ENCODE data around the gene MYBL2. TPM values are rescaled to one million over a fixed set of nuclear protein-coding genes. Genes with fewer than 3 reads are reported as not detected.

MYBL2 gene
- polyA plus RNA-seq, 1 donor (not counting 4 experiments of a cell fraction or from before 2014, with no cell fraction given): 4.0 TPM

DNA sequence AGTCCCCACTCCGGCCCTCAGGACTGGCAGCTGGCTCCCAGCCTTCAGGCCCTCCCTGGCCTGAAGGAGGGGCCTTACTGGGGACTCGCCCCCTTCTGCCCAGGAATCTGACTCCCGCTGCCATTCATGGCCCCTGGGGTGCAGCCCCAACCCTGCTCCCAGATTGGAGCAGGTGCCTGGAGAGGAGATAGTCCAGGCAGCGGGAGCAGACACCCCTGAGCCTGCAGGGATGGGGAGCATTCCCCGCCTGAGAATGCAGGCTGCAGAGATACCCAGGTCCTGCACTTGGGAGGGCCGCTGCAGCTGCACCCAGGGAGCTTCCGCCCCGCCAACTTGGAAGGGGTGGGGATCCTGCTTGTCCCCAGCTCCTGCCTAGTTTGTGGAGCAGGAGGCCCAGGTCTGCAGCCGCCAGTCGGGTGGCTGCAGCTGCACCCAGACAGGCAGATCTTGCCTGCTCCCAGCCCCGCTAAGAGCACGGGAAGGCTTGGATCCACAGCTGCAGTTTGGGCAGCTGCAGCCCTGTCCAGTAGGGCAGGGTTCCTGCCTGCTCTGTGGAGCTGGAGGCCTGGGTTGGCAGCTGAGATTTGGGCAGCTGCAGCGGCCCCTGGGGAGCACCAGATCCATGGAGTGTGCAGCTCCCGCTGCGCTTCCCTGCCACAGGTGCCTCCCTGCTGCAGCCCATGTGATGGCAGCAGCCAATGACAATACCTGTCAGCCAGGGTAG is 54.7 kb downstream of the MYBL2 start:
- no peak overlapping the region for H3K4me2 ChIP-seq (ENCODE audit: control insufficient read depth, extremely low read depth, insufficient read depth, low read depth, low read length)
- dilution Hi-C loops (cut with MboI; ENCODE audit: extremely low pct_ligation_motif_present, low sequenced_read_pairs): no loop called here
- FAIRE-seq (no peak), DNase-seq (ENCODE audit: low read depth, low spot score) (no peak)
- TF ChIP-seq, protein P1, sequence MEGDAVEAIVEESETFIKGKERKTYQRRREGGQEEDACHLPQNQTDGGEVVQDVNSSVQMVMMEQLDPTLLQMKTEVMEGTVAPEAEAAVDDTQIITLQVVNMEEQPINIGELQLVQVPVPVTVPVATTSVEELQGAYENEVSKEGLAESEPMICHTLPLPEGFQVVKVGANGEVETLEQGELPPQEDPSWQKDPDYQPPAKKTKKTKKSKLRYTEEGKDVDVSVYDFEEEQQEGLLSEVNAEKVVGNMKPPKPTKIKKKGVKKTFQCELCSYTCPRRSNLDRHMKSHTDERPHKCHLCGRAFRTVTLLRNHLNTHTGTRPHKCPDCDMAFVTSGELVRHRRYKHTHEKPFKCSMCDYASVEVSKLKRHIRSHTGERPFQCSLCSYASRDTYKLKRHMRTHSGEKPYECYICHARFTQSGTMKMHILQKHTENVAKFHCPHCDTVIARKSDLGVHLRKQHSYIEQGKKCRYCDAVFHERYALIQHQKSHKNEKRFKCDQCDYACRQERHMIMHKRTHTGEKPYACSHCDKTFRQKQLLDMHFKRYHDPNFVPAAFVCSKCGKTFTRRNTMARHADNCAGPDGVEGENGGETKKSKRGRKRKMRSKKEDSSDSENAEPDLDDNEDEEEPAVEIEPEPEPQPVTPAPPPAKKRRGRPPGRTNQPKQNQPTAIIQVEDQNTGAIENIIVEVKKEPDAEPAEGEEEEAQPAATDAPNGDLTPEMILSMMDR (optimal IDR thresholded peaks at IDR 0.05 in 1 of 3, IDR thresholded peaks at IDR 0.05 in 1 of 3, conservative IDR thresholded peaks at IDR 0.05 in 1 of 3; ENCODE audit: extremely low read depth in 1 of 3, insufficient read depth in 2 of 3, low read length in 3 of 3): no peak
- no peak for TF ChIP-seq EZH2 (IDR thresholded peaks at IDR 0.05; ENCODE audit: low read length)
- H3K4me1 ChIP-seq (ENCODE audit: control insufficient read depth, extremely low read depth, insufficient read depth, low read length): peaks cover 12% of the 10 kb centered on the region
- H3K4me3 ChIP-seq (ENCODE audit: control insufficient read depth in 2 of 3, extremely low read depth in 1 of 3, insufficient read depth in 2 of 3, low read depth in 1 of 3, low read length in 3 of 3): no peak overlapping the region
- H2AFZ ChIP-seq (ENCODE audit: control insufficient read depth, low read length): peak overlapping the region; percentile 1
- H3K27ac ChIP-seq (ENCODE audit: control insufficient read depth, insufficient read depth, low read length): no peak overlapping the region
- no peaks in the 10 kb centered on the region for H3K79me2 ChIP-seq (ENCODE audit: control insufficient read depth, insufficient read depth, low read length)
- H3K9me3 ChIP-seq (ENCODE audit: control insufficient read depth, low read depth, low read length): no peaks in the 10 kb centered on the region
- H3K27me3 ChIP-seq (ENCODE audit: control insufficient read depth, extremely low read depth, insufficient read depth, low read length): peaks cover 3% of the 10 kb centered on the region
- no peaks in the 10 kb centered on the region for H4K20me1 ChIP-seq (ENCODE audit: control insufficient read depth, extremely low read depth, insufficient read depth, low read length)
- no peak overlapping the region for H3K9ac ChIP-seq (ENCODE audit: control insufficient read depth, extremely low read depth, insufficient read depth, low read length)
- no peaks in the 10 kb centered on the region for H3K36me3 ChIP-seq (ENCODE audit: control insufficient read depth in 2 of 2, extremely low read depth in 1 of 2, insufficient read depth in 2 of 2, low read length in 2 of 2)
- peaks cover 7% of the 10 kb centered on the region for H3K9me1 ChIP-seq (ENCODE audit: control insufficient read depth, extremely low read depth, insufficient read depth, low read length)

DNA sequence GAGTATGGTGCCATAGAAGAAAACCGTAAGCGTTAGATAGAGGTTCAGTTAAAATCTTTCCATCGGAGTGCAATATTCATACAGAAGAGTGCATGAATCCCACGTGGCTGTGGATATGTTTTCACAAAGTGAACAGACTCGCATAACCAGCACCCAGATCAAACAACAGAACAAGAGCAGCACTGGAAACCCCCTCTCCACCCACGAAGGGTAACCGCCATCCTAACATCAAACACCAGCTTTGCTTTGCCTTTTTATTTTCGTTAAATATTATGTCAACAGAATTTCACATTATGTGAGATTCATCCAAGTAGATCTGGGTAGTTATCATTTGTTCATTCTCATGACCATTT is 55.2 kb downstream of the MYBL2 start:
- Histone ChIP-seq H2AFZ (ENCODE audit: control insufficient read depth, low read length) (no peak overlapping the region), H3K4me2 (ENCODE audit: control insufficient read depth, extremely low read depth, insufficient read depth, low read depth, low read length) (no peak overlapping the region), H3K9ac (ENCODE audit: control insufficient read depth, extremely low read depth, insufficient read depth, low read length) (no peak overlapping the region), H3K4me3 (ENCODE audit: control insufficient read depth in 2 of 3, extremely low read depth in 1 of 3, insufficient read depth in 2 of 3, low read depth in 1 of 3, low read length in 3 of 3) (no peak overlapping the region), H3K79me2 (ENCODE audit: control insufficient read depth, insufficient read depth, low read length) (no peaks in the 10 kb centered on the region), H3K9me1 (ENCODE audit: control insufficient read depth, extremely low read depth, insufficient read depth, low read length) (peaks cover 3% of the 10 kb centered on the region), H3K36me3 (ENCODE audit: control insufficient read depth in 2 of 2, extremely low read depth in 1 of 2, insufficient read depth in 2 of 2, low read length in 2 of 2) (no peaks in the 10 kb centered on the region), H3K27ac (ENCODE audit: control insufficient read depth, insufficient read depth, low read length) (no peak overlapping the region), H3K9me3 (ENCODE audit: control insufficient read depth, low read depth, low read length) (no peaks in the 10 kb centered on the region), H3K4me1 (ENCODE audit: control insufficient read depth, extremely low read depth, insufficient read depth, low read length) (peaks cover 8% of the 10 kb centered on the region), H4K20me1 (ENCODE audit: control insufficient read depth, extremely low read depth, insufficient read depth, low read length) (no peaks in the 10 kb centered on the region), H3K27me3 (ENCODE audit: control insufficient read depth, extremely low read depth, insufficient read depth, low read length) (peaks cover 3% of the 10 kb centered on the region)
- TF ChIP-seq, protein P1 (optimal IDR thresholded peaks at IDR 0.05 in 1 of 3, IDR thresholded peaks at IDR 0.05 in 1 of 3, conservative IDR thresholded peaks at IDR 0.05 in 1 of 3; ENCODE audit: extremely low read depth in 1 of 3, insufficient read depth in 2 of 3, low read length in 3 of 3): no peak
- no peak for TF ChIP-seq EZH2 (IDR thresholded peaks at IDR 0.05; ENCODE audit: low read length)
- dilution Hi-C loops (cut with MboI; ENCODE audit: extremely low pct_ligation_motif_present, low sequenced_read_pairs): no loop called here
- FAIRE-seq (no peak), DNase-seq (ENCODE audit: low read depth, low spot score) (no peak)
